Measurements from ENCODE around the gene EPHB4.

DNA sequence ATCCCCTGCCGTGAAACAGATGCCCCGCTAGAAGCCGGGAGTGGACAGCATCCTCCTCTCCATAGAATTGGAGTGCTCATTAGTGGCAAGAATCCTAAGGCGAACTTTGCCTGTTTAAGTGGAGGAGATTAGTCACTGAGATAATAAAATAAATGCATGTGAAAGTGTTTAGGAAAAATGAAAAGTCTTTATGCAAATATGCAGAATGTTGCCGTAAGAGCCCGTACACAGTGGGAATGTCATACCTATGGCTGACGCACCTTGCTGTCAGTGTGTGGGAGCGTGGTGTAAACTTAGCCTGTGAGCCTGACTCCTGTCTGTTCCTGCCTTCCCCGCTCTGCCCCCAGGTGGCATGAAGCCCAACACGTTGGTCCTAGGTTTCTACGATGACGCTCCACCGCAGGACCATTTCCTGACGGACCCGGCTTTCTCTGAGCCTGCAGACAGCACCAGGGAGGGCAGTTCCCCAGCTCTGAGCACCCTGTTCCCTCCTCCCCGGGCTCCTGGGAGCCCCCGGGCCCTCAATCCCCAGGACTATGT is 38.1 kb upstream of the EPHB4 start:
- TF ChIP-seq, protein P1, sequence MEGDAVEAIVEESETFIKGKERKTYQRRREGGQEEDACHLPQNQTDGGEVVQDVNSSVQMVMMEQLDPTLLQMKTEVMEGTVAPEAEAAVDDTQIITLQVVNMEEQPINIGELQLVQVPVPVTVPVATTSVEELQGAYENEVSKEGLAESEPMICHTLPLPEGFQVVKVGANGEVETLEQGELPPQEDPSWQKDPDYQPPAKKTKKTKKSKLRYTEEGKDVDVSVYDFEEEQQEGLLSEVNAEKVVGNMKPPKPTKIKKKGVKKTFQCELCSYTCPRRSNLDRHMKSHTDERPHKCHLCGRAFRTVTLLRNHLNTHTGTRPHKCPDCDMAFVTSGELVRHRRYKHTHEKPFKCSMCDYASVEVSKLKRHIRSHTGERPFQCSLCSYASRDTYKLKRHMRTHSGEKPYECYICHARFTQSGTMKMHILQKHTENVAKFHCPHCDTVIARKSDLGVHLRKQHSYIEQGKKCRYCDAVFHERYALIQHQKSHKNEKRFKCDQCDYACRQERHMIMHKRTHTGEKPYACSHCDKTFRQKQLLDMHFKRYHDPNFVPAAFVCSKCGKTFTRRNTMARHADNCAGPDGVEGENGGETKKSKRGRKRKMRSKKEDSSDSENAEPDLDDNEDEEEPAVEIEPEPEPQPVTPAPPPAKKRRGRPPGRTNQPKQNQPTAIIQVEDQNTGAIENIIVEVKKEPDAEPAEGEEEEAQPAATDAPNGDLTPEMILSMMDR (IDR thresholded peaks at IDR 0.05) = peak; percentile 11; the same call in 1 of the 2 replicates
- no peak for TF ChIP-seq ZFX (IDR thresholded peaks at IDR 0.05; ENCODE audit: borderline replicate concordance)
